Activated CD8-positive, alpha-beta memory T cell treated with anti-CD3 and anti-CD28 coated beads, Interleukin-2, amount 50 U/mL, for 4 hours (primary cell): ENCODE data around the gene ALOX12B.

Source experiments
- DNase-seq: peaks from one replicate; pipeline ENCODE4 v3.0.0-alpha.2; 2020

ALOX12B gene

GRCh38 chr17:8087075-8087951 lies at the start of gene ALOX12B:
ALOX12B (minus strand) TSS chr17:8087716; CDS start chr17:8087442, 274 bp downstream.
- DNase-seq: no peak

- DNase-seq: no peak
These were observed 46.4 kb upstream of the ALOX12B start for GRCh38 chr17:8133941-8134340.

GRCh38 chr17:8133399-8133798 lies 45.9 kb upstream of the ALOX12B start:
- no peak for DNase-seq

- no peak for DNase-seq
These were observed 44.4 kb upstream of the ALOX12B start for GRCh38 chr17:8131844-8132441.

GRCh38 chr17:8128125-8128784 lies 40.7 kb upstream of the ALOX12B start:
- no peak for DNase-seq

DNA sequence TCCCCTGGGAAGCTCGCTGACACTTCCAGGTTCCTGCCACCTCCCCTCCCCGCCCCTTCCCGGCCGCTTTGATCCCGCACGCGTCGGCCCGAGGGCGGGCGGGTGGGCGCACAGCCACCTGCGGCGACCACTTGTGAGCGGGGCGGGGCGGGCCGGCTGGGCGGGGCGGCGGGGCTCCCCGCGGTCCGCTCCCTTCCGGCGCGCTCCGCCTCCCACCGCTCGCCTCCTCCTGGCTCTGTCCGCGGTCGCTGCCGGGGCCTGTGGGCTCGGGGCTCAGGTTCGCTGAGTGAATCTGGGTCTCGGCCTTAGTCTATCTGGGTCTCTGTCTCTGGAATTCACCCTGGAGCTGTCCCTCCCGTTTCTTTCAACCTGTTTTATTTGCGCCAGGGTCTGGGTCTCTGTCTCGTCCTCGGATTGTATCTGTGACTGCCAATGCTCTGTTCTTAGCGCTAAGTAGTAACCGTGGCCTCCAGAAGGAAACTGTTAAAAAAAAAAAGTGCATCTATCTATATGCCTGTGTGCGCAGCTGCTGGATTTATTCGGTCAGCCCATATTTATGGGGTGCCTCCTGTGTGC lies 39.1 kb upstream of the ALOX12B start:
- DNase-seq: no peak

DNA sequence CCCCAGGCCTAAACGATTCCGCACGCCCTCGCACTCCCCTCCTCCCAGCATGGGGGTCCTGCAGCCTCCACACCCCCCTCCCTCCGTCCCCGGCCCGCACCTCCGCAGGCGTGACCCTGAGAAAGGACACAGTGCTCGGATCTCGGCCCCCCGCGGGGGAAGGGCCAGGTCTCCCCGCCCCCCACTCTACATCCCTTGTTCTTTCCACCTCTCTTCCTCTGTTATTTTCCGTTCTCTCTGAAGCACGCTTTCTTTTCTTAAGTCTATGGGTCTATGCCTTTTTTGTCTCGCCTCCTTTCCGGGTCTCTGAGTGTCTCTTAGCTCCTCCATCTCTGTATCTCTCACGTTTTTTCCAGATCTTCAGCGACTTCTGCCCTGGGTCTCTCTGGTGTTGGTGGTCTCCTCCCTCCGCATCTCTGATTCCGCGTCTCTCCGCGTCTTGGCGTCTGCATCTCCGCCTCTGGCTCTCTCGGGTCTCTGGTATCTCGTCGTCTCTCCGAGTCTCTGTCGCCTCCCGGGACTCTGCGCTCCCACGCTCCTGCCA lies 38.5 kb upstream of the ALOX12B start:
- no peak for DNase-seq

GRCh38 chr17:8125154-8125946 lies 37.8 kb upstream of the ALOX12B start:
- DNase-seq: peak; percentile 86

GRCh38 chr17:8124350-8125153 lies 37.0 kb upstream of the ALOX12B start:
- no peak for DNase-seq

DNA sequence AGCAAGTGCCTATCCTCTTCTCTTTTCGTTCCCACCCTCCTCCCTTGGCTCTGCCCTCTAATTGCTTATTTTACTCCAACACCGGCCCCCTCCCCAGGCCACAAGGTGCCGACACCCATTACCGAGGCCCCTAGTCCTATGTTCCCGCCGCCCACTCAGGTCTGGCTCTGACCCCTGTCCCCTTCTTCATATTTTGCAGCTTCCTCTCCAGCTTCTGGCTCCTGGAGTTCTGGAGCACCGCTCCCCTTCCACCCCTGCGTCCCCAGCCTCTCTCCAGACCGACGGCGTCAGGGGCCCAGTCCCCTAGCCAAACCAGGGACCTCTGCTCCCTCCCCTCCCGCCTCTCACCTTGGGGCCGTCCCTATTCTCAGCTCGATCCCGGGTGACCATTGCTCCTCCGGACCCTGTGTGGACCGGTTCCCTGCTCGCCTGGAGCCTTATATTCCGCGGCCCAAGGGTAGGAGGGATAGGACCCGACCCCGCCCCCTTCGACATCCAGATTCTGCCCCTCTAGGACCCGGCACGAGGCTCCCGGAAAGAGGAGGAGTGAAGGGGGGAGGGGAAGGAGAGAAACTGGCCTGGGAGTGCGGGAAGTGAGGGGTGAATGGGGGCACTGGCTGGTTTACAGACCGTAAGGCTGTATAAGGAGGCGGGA lies 36.3 kb upstream of the ALOX12B start, which contains the start of gene HES7:
Gene HES7, minus strand, starts transcription at position 412 of the 655 bp plus-strand sequence. Its CDS starts 22 bp downstream, at position 390.
- DNase-seq: no peak

GRCh38 chr17:8122924-8123694 lies 35.6 kb upstream of the ALOX12B start:
- DNase-seq: peak; percentile 47

DNA sequence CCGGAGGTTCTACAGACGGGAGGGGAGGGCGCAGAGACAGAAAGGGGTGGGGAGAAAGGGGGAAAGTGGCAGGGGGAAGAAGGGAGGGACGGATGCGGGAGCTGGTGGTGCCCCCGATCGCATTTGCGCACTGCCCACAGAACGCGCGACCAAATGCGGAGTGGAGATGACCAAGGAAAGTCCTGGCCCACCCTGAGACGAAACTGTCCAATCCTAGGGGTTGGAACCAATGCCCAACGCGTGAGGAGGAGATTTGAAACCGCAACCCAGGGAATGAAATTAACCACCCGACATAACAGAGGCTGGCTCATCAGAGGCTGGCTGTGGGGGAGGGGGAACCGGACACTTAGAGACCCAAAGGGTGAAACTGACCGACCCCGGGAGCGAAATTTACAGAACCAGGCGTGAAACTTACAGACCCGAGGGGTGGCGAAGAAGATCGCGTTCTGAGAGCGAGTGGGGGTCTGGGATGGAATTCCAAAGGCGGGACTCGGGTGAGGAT lies 35.0 kb upstream of the ALOX12B start:
- DNase-seq: no peak

- no peak for DNase-seq
These were observed 34.3 kb upstream of the ALOX12B start for GRCh38 chr17:8121681-8122421.

DNA sequence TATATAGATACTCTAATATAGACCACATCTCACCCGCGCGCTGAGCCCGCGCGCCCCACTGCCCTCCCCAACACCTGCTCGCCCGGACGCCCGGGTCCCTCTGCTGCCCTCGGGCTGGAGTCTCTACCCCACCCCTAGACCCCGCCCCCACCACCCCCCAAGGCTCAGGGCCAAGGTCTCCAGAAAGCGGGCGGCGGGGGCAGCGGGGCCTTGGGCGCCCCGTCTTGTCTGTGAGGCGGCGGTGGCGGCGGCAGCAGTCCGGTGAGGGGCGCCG lies 33.8 kb upstream of the ALOX12B start:
- peak; percentile 52 for DNase-seq

DNA sequence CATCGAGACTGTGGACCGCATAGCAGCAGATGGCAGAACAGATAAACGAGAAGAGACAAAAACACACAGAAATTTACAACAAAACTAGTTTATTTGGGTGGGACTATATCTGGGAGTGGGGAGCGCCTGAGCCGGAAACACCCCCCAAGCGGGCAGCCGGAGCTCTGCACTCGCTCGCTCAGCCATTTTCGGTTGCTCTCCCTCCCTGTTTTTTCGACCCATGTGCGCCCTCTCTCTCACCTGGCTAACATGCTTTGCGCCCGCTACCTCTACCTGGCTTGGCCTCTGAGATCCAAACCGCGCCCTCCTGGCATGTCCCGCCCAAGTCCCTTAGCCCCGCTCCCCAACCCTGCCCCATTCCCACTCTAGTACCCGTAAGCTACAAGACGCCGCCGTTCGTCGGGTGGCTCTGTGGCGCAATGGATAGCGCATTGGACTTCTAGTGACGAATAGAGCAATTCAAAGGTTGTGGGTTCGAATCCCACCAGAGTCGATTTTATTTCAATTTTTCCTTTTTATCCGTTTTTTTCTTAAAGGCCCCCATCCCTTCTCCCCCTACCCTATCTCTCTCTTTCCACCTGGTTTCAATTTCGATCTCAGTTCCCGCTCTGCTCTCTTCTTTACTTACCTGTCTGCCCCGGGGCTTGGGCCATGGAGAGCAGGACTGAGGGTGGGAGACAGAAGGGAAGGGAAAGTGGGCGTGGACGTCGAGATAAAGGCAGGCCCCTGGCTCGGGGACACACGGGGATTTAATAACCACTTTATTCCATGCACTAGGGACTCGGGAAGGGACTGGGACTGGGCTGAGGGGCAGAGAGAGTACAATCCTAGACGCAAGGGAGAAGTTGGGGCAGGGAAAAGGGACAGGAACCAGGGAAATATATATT lies 33.2 kb upstream of the ALOX12B start:
- DNase-seq: peak; percentile 67

DNA sequence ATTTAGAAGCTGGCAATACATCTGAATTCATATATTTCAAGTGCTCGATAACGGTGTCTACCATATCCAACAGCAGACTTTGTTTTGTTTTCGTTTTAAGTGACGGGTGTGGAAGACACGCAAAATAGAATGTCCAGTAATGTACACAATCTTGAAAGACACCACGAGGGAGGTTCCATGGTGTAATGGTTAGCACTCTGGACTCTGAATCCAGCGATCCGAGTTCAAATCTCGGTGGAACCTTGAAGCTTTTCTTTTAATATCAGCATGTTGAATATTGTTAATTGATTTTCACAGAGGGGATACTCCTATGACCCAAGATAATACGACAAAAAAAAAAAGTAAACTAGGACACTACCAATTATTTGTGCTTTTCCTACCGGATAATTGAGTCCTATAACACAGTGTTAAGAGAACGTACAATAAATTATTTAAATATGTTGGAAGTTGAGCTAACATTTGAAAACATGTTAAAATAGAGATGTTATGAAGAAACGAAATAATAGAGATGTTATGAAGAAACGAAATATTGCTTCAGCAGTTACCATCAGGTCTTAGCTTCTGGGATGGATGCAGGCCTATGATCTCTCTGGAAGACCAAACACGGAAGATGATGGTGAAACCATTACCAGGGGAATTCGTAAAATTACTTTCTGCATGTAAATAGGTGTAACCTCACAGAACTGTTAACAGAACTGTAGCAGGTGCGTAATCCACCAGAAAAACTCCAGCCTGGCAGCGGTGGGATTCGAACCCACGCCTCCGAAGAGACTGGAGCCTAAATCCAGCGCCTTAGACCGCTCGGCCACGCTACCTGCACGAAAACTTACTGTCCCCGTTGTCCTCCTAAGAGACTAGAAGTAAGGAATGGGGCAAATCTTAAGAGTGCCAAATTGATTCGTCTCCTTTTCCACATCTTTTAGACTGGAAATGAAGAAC lies 32.3 kb upstream of the ALOX12B start:
- peak; percentile 77 for DNase-seq
